ENCODE measurements around the gene LGI4.

Gene LGI4

DNA sequence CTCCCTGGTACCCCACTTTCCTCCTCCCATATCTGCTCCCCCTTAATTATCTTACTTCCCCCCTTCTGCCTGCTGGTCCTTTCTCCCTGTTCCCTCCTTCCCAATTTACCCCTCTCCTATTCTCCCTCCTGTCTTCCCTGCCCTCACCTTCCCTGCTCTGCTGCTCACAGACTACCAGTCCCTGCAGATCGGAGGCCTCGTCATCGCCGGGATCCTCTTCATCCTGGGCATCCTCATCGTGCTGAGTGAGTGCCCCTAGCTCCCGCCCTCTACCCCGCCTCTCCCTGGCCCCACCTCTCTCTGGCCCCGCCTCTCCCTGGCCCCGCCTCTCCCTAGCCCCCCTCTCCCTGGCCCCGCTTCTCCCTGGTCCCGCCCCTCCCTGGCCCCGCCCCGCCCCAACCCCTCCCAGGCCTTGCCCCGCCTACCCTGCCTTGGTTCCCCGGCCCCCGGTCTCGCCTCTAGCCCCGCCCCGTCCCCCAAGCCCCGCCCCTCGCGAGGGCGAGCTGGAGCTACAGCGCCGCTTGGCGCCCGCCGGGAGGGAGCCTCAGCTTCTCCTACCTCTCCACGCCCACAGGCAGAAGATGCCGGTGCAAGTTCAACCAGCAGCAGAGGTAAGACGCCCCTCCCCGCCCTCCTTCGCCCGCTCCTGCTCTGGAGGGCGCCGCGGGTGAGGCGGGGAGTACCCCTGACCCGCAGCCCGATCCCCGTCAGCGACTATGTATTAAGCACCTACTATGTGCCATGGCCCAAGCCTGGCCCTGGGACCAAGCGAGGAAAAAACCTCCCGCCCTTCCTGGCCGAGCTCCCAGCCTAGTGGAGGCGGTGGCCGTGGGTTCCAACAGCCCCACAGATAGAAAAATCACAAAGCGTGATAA lies 6.3 kb upstream of the LGI4 start:
- peaks cover 7% of the 10 kb centered on the region for H3F3A ChIP-seq (ENCODE audit: insufficient read depth)
- no peaks in the 10 kb centered on the region for H4K20me1 ChIP-seq (ENCODE audit: low read depth, low read length)
- no peaks in the 10 kb centered on the region for H3K36me3 ChIP-seq (ENCODE audit: low read length)
- no peak for TF ChIP-seq EZH2phosphoT487 (conservative IDR thresholded peaks at IDR 0.05; ENCODE audit: low read length)
- TF ChIP-seq, protein P1, sequence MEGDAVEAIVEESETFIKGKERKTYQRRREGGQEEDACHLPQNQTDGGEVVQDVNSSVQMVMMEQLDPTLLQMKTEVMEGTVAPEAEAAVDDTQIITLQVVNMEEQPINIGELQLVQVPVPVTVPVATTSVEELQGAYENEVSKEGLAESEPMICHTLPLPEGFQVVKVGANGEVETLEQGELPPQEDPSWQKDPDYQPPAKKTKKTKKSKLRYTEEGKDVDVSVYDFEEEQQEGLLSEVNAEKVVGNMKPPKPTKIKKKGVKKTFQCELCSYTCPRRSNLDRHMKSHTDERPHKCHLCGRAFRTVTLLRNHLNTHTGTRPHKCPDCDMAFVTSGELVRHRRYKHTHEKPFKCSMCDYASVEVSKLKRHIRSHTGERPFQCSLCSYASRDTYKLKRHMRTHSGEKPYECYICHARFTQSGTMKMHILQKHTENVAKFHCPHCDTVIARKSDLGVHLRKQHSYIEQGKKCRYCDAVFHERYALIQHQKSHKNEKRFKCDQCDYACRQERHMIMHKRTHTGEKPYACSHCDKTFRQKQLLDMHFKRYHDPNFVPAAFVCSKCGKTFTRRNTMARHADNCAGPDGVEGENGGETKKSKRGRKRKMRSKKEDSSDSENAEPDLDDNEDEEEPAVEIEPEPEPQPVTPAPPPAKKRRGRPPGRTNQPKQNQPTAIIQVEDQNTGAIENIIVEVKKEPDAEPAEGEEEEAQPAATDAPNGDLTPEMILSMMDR (IDR thresholded peaks at IDR 0.05; ENCODE audit: insufficient read depth, low read length, poor library complexity, severe bottlenecking): peak; percentile 50
- H3K27me3 ChIP-seq (ENCODE audit: low read length): no peaks in the 10 kb centered on the region
- H3K79me2 ChIP-seq (ENCODE audit: insufficient read depth, low read length): no peaks in the 10 kb centered on the region
- peak overlapping the region; percentile 47 for H3K4me3 ChIP-seq (ENCODE audit: insufficient read depth, low read length, poor library complexity, severe bottlenecking)
- H3K27ac ChIP-seq (ENCODE audit: low read depth, low read length): peak overlapping the region; percentile 60
- H2AFZ ChIP-seq (ENCODE audit: low read depth, low read length, severe bottlenecking): peak overlapping the region; percentile 89
- peak overlapping the region; percentile 44; the same call in 1 of the 2 replicates for H3K9ac ChIP-seq (ENCODE audit: low read length)
- no peaks in the 10 kb centered on the region for H3K9me3 ChIP-seq (ENCODE audit: insufficient read depth, low read length)
- H3K9me2 ChIP-seq (replicated peaks; ENCODE audit: insufficient read depth, low read length): no peaks in the 10 kb centered on the region
- peak overlapping the region; percentile 70 for H3K4me2 ChIP-seq (ENCODE audit: low read depth, low read length, poor library complexity, severe bottlenecking)

DNA sequence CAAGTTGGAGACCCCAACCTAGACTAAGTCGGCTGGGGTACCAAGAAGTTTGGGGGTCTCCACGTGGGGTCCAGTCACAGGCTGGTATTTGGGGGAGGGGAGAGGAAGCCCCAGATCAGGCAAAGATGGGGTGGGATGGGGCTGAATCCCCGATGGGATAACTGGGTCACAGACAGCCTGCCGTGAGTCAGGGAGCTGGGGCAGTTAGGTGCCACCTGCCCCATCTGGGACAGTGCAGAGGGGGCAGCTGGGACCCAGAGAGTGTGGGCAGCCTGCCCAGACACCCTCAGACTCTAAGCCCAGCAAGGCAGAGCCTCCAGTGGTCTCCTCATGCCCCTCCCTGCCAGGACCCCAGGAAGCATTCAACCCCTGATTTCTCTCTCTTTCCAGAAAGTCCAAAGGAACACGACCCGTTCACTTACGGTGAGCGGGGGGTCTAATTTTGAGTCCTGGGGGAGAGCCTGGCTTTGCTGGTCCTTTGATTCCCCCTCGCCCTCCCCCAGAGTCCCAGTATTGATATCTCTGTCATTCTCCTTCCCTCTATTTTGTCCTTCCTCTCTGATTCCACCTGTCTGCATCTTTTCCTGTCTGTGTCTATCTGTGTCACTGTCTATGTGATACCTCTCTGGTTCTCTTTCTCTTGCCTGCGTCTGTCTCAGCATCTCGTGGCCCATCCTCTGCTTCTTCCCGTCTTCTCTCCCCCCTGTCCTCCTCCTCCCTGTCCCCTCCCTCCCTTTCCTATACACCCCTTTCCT lies 5.5 kb upstream of the LGI4 start:
- Histone ChIP-seq H3K4me3 (ENCODE audit: insufficient read depth, low read length, poor library complexity, severe bottlenecking) (no peak overlapping the region), H3K27me3 (ENCODE audit: low read length) (no peaks in the 10 kb centered on the region), H3F3A (ENCODE audit: insufficient read depth) (peaks cover 7% of the 10 kb centered on the region), H2AFZ (ENCODE audit: low read depth, low read length, severe bottlenecking) (peak overlapping the region; percentile 70), H3K36me3 (ENCODE audit: low read length) (no peaks in the 10 kb centered on the region), H3K27ac (ENCODE audit: low read depth, low read length) (no peak overlapping the region), H4K20me1 (ENCODE audit: low read depth, low read length) (no peaks in the 10 kb centered on the region), H3K9me3 (ENCODE audit: insufficient read depth, low read length) (no peaks in the 10 kb centered on the region), H3K79me2 (ENCODE audit: insufficient read depth, low read length) (no peaks in the 10 kb centered on the region), H3K4me2 (ENCODE audit: low read depth, low read length, poor library complexity, severe bottlenecking) (peak overlapping the region; percentile 70), H3K9me2 (replicated peaks; ENCODE audit: insufficient read depth, low read length) (no peaks in the 10 kb centered on the region), H3K9ac (ENCODE audit: low read length) (peak overlapping the region; percentile 31; the same call in 1 of the 2 replicates)
- TF ChIP-seq, protein P1 (IDR thresholded peaks at IDR 0.05; ENCODE audit: insufficient read depth, low read length, poor library complexity, severe bottlenecking): no peak
- no peak for TF ChIP-seq EZH2phosphoT487 (conservative IDR thresholded peaks at IDR 0.05; ENCODE audit: low read length)

DNA sequence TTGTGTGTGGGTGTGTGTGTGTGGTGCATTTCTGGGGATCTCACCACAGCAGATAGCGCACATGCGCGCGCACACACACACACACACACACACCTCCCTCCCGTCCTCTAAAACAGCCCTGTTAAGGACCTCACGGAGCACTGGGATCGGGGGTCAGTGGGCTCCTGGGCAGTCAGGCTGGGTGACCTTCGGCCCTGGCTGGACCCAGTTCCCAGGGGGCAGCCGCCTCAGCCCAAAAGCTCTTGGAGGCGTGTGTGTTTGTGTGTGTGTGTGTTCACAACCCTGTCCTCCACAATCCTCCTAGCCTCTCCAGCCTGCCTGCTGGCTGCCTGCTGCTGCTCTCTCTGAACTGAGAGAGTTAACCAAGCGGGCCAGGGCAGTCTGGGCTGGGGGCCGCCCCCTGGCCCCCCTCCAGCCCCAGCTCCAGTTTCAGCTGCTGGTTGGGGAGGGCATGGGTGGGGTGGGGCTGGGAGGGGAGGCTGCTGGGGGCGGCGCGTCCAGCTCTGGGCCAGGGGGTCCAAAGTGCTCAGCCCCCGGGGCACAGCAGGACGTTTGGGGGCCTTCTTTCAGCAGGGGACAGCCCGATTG lies 3.5 kb upstream of the LGI4 start, which contains the start of gene FXYD1:
FXYD1 (plus strand) TSS at position 520 of the 588 bp plus-strand sequence. CDS start 1,256 bp downstream, outside the sequence.
- H2AFZ ChIP-seq (ENCODE audit: low read depth, low read length, severe bottlenecking): no peak within 1 kb of the TSS

More for the DNA sequence above, 3.5 kb upstream of the LGI4 start, which contains the start of gene FXYD1:
- no peaks in the 10 kb centered on the region for H3K79me2 ChIP-seq (ENCODE audit: insufficient read depth, low read length)
- H3K4me3 ChIP-seq (ENCODE audit: insufficient read depth, low read length, poor library complexity, severe bottlenecking): no peak within 1 kb of the TSS
- H3K36me3 ChIP-seq (ENCODE audit: low read length): no peaks in the 10 kb centered on the region
- H3K27me3 ChIP-seq (ENCODE audit: low read length): no peaks in the 10 kb centered on the region
- peaks cover 7% of the 10 kb centered on the region for H3F3A ChIP-seq (ENCODE audit: insufficient read depth)
- no peak within 1 kb of the TSS for H3K9ac ChIP-seq (ENCODE audit: low read length)
- H3K27ac ChIP-seq (ENCODE audit: low read depth, low read length): no peak within 1 kb of the TSS
- TF ChIP-seq, protein P1 (IDR thresholded peaks at IDR 0.05; ENCODE audit: insufficient read depth, low read length, poor library complexity, severe bottlenecking): no peak
- no peak for TF ChIP-seq EZH2phosphoT487 (conservative IDR thresholded peaks at IDR 0.05; ENCODE audit: low read length)
- H3K9me3 ChIP-seq (ENCODE audit: insufficient read depth, low read length): no peaks in the 10 kb centered on the region
- H3K9me2 ChIP-seq (replicated peaks; ENCODE audit: insufficient read depth, low read length): no peaks in the 10 kb centered on the region
- no peaks in the 10 kb centered on the region for H4K20me1 ChIP-seq (ENCODE audit: low read depth, low read length)
- no peak within 1 kb of the TSS for H3K4me2 ChIP-seq (ENCODE audit: low read depth, low read length, poor library complexity, severe bottlenecking)
